ENCODE data around the gene DNER. TPM values are rescaled to one million over a fixed set of nuclear protein-coding genes. Genes with fewer than 3 reads are reported as not detected.

Gene DNER
- total and polyA plus RNA-seq, 2 of the 4 experiments (the other 2 are of a cell fraction) = under 0.01 to 0.14 TPM

DNA sequence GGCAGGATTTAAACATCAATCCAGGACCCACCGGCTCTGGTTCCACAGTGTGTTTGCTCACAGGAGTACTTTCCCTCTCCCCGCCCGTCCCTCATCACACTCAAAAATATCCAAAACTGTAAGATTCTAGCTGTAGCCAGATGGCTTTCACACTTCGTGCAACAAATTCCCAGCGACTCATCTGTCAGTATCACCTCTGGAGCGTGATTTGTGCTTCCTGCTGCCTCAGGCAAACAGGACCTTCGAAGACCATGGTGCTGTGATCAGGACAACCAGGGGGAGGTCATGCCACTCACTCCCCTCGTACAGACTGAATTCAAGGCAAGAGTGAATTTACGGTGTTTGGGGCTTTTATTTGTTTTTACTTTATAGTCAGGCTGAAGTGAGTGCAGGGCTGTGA, 288.8 kb downstream of the DNER start:
- no TSS peak for BruUV-seq (replicated peaks)
- ChIA-PET CTCF (no interaction called here), POLR2A (ENCODE audit: unreplicated experiment) (no interaction called here)
- Histone ChIP-seq H2BK15ac (ENCODE audit: low read depth, low read length) (no peak overlapping the region), H3K79me1 (ENCODE audit: low read depth in 1 of 2, low read length in 2 of 2) (no peaks in the 10 kb centered on the region), H3K4me3 (ENCODE audit: insufficient read depth, low read depth, low read length) (no peak overlapping the region), H3K14ac (replicated peaks; ENCODE audit: low read depth, low read length) (no peak overlapping the region), H3K36me3 (ENCODE audit: control insufficient read depth, insufficient read depth, low read length) (no peaks in the 10 kb centered on the region), H3K27ac (ENCODE audit: insufficient read depth, low read length) (no peak overlapping the region), H4K20me1 (ENCODE audit: insufficient read depth, low read length) (no peaks in the 10 kb centered on the region), H2AFZ (replicated peaks; ENCODE audit: low read length, poor library complexity) (no peak overlapping the region), H3K9ac (ENCODE audit: low read depth, low read length) (no peak overlapping the region), H4K5ac (ENCODE audit: low read depth, low read length) (no peak overlapping the region), H2AK5ac (ENCODE audit: low read depth, low read length) (no peak overlapping the region), H2BK120ac (ENCODE audit: low read depth, low read length) (no peak overlapping the region), H4K8ac (ENCODE audit: low read depth in 2 of 2, low read length in 2 of 2) (no peak overlapping the region), H2BK20ac (ENCODE audit: low read depth, low read length) (no peak overlapping the region), H4K91ac (ENCODE audit: insufficient read depth, low read depth, low read length) (no peak overlapping the region), H3K4ac (ENCODE audit: low read depth, low read length) (no peak overlapping the region), H3K4me1 (ENCODE audit: control insufficient read depth, insufficient read depth, low read length) (no peaks in the 10 kb centered on the region), H3K27me3 (ENCODE audit: control insufficient read depth, insufficient read depth, low read length) (no peaks in the 10 kb centered on the region), H3K56ac (ENCODE audit: extremely low read depth, insufficient read depth, low read length) (no peak overlapping the region), H3K4me2 (ENCODE audit: low read depth, low read length) (no peak overlapping the region), H3K23ac (ENCODE audit: low read depth, low read length) (no peak overlapping the region), H2AK9ac (replicated peaks; ENCODE audit: low read depth, low read length, poor library complexity) (no peak overlapping the region), H3K18ac (ENCODE audit: low read depth, low read length) (no peak overlapping the region), H2BK5ac (ENCODE audit: low read depth, low read length, poor library complexity, severe bottlenecking) (no peak overlapping the region), H3K9me3 (ENCODE audit: control insufficient read depth, insufficient read depth, low read length) (no peaks in the 10 kb centered on the region), H3K9me1 (ENCODE audit: insufficient read depth, low read length) (no peaks in the 10 kb centered on the region)
- dilution Hi-C loops (cut with HindIII; ENCODE audit: low sequenced_read_pairs, unreplicated experiment) (no loop called here), in situ Hi-C loops (cut with MboI; ENCODE audit: low sequenced_read_pairs) (no loop called here), intact Hi-C loops (cut with micrococcal nuclease) (no loop called here)
- no peak for TF ChIP-seq MXI1 (IDR thresholded peaks at IDR 0.05; ENCODE audit: borderline replicate concordance, low read depth, low read length)
- ATAC-seq (ENCODE audit: low read depth) (no peak), DNase-seq (no peak)
- 0% methylated on average over 1 of the region's 9 CpGs; no CpG with 5 or more reads in 1 of the 2 experiments for WGBS, 2 experiments (ENCODE audit: extremely low coverage in 2 of 2, insufficient read length in 1 of 2)

All from IMR-90 (cell line).